Ovary (tissue), 9 donors: Measurements from ENCODE around the gene TRA2A. TPM values are rescaled to one million over a fixed set of nuclear protein-coding genes. Genes with fewer than 3 reads are reported as not detected.
A peak's percentile ranks its signal among the peaks of the same experiment; 100 is the strongest.

ENCODE experiments used
- DNase-seq, 5 donors: peaks; one replicate each; pipeline ENCODE4 v3.0.0-alpha.2; 2019 to 2020
- H3K27ac ChIP-seq, 2 donors: fragments of 200-600 bp; one replicate each; pipeline versions ENCODE4 v1.5.1 to v1.8.0; 2019 to 2022
- H3K27me3 ChIP-seq: fragments of 200-600 bp; one replicate; pipeline ENCODE4 v1.8.0; 2022
- H3K36me3 ChIP-seq: fragments of 200-600 bp; sonication (generic); one replicate; pipeline ENCODE4 v1.5.1; 2019
- H3K4me1 ChIP-seq: one replicate; pipeline ENCODE4 v1.8.1; 2013; ENCODE audit warnings: mild to moderate bottlenecking, moderate library complexity; ENCODE audit not compliant: insufficient read depth
- H3K4me3 ChIP-seq: fragments of 200-600 bp; sonication (generic); one replicate; pipeline ENCODE4 v1.5.1; 2017
- H3K9me3 ChIP-seq, 2 donors: fragments of 200-600 bp in 1 of 2; sonication (generic) in 1 of 2; one replicate each; pipeline versions ENCODE4 v1.5.1 to v1.8.1; 2013 to 2019; ENCODE audit warnings: mild to moderate bottlenecking in 1 of 2, moderate library complexity in 1 of 2
- EP300 ChIP-seq: sonication (generic); formaldehyde crosslinking; IDR thresholded peaks from one replicate; pipeline ENCODE4 v1.6.1; 2017; ENCODE audit warnings: antibody characterized with exemption
- POLR2A ChIP-seq: fragments of 450-650 bp; IDR thresholded peaks from one replicate; pipeline ENCODE4 v1.6.1; 2017; ENCODE audit warnings: antibody characterized with exemption, mild to moderate bottlenecking, moderate library complexity
- WGBS, 3 donors: extraction: QIAGEN DNeasy Blood & Tissue Kit in 1 of 3; methylation state at CpG; one replicate each; pipeline versions ENCODE4 v1.1.5 to v1.1.7; 2013 to 2017; 5-methylcytosine and 5-hydroxymethylcytosine counted together
- intact Hi-C, 4 donors: fragments of 100-400 bp; cut with DNase I; formaldehyde crosslinking; loops; one replicate each; pipeline versions ENCODE4 v1.11.0 to v1.15.1; 2022 to 2023
- polyA plus RNA-seq, 2 donors: library from polyadenylated mRNA; stranded (reverse); fragments of 200-250 nt in 1 of 2; fragments of 350-450 nt in 1 of 2; fragmentation: Illumina TruSeq in 1 of 2; extraction: RNeasy Lipid Tissue Mini Kit (QIAGEN cat#74804) in 1 of 2; gene quantifications; one replicate each; pipeline ENCODE4 v1.2.3, GENCODE V29; 2013 to 2014
- total RNA-seq, 7 donors: library from RNA; depleted of rRNA in 2 of 7; stranded (reverse); fragments of >200 nt in 2 of 7; fragmentation: NEBNext Ultra II Directional in 3 of 7; extraction: Animal tissue kit (Norgen Biotek cat#: 25700) in 3 of 7; gene quantifications; one replicate each; pipeline versions ENCODE4 v1.1.0 to v1.2.4, GENCODE V29; 2016 to 2023
- TF ChIP-seq, protein P1 (sequence below), 3 donors: fragments of 450-650 bp in 2 of 3; fragments of 200-600 bp in 1 of 3; IDR thresholded peaks; one replicate each; pipeline versions ENCODE4 v1.5.1 to v1.8.0; 2016 to 2022; ENCODE audit warnings: antibody characterized with exemption in 3 of 3, mild to moderate bottlenecking in 1 of 3
- donor health status: DM: no; HTN: no; CAD: no; lungs with moderate emphysema.
- donor health status: DM: no; HTN: no; CAD: no.
- donor health status: Bipolar disorder and iron deficiency.
- donor health status: DM: yes; HTN: yes; CAD: no.
- donor health status: DM: no; HTN: no; CAD: no.
- donor health status: DM: yes; HTN: yes; CAD: no.

Gene TRA2A
- total and polyA plus RNA-seq, 9 donors, result 54.1 to 97.2 (median 76.6) TPM

DNA sequence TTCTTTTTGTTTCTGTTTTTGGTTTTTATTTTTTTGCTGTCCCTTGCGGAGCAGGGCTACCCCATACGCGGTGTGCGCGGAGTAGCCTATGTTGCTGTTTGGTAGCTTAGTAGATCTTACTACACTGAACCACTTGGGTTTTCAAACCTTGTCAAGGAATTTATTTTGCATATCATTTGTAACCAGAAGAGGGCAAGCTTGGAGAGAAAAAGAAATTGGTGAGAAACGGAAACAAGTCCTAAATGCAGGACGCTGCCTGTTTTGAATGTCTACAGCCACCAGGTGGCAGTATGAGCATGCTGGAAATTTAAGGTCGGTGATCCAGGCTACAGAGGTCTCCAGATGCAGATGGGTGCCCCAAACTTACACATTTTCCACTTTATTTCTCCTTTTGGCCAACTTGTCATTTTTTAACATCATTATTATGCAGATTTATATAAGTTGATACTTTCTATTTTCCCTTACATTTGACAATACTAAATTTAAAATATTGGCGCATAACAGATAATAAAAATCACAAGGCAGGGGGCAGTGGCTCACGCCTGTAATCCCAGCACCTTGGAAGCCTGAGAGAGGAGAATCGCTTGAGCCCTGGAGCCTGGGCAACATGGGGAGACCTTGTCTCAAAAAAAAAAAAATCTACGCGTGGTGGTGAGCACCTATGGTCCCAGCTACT lies 15.3 kb upstream of the TRA2A start:
- no peak overlapping the region for H3K27ac ChIP-seq
- WGBS, 3 donors, result 22 to 32% (median 25%) methylated on average over 13 of the region's 13 CpGs
- intact Hi-C loops, result loop anchor here in 2 of 4 donors (5.0 to 10.0 kb wide), 2 partner anchors 165 to 282 kb away; partner anchors contain the start of gene STK31 (in 1 of the 2)
- H3K27me3 ChIP-seq, result no peaks in the 10 kb centered on the region
- TF ChIP-seq, protein P1, sequence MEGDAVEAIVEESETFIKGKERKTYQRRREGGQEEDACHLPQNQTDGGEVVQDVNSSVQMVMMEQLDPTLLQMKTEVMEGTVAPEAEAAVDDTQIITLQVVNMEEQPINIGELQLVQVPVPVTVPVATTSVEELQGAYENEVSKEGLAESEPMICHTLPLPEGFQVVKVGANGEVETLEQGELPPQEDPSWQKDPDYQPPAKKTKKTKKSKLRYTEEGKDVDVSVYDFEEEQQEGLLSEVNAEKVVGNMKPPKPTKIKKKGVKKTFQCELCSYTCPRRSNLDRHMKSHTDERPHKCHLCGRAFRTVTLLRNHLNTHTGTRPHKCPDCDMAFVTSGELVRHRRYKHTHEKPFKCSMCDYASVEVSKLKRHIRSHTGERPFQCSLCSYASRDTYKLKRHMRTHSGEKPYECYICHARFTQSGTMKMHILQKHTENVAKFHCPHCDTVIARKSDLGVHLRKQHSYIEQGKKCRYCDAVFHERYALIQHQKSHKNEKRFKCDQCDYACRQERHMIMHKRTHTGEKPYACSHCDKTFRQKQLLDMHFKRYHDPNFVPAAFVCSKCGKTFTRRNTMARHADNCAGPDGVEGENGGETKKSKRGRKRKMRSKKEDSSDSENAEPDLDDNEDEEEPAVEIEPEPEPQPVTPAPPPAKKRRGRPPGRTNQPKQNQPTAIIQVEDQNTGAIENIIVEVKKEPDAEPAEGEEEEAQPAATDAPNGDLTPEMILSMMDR (IDR thresholded peaks at IDR 0.05), result peak; percentile 85 to 92 (median 91)
- TF ChIP-seq EP300 (no peak), POLR2A (no peak)
- H3K36me3 ChIP-seq, result no peaks in the 10 kb centered on the region
- DNase-seq, result peak; percentile 64 to 83 (median 79)
- H3K9me3 ChIP-seq, result no peaks in the 10 kb centered on the region
- no peaks in the 10 kb centered on the region for H3K4me1 ChIP-seq
- no peak overlapping the region for H3K4me3 ChIP-seq

DNA sequence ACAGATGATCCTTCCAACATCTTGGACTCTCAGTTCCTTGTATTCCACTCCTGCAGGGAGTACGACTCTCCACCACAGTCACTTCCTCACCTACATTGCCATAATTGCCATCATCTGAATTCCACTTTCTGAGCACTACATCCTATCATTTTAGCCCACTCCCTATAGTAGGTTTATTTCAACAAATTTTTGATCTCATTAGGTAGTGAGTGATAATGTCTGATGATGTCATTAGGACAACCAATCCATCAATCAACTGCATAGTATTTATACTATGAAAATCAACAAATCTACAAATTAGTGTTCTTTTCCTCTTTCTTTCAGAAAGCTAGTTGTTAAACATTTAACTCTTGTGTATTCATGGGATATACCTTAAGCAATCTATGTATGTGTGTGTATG lies 13.7 kb upstream of the TRA2A start:
- DNase-seq, result no peak

DNA sequence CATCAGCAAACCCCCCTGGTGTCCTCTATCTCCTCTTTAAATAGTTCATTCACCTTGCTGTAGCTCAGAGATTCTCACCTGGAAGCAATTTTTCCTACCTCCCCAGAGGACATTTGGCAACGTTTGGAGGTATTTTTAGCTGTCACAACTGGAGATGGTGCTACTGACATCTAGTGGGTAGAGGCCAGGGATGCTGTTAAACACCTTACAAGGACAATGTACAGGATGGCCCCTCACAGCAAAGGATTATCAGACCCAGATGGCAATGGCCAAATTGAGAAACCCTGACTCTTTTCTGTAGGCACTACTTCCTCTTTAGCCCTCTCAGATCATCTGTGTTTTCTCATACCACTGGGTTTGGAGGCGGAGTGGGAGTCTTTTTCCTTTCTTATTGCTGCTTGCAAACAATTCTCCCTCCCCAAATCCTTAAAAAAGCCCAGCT lies 13.2 kb upstream of the TRA2A start:
- H3K9me3 ChIP-seq, result no peaks in the 10 kb centered on the region
- intact Hi-C loops, result loop anchor here in 2 of 4 donors (5.0 to 10.0 kb wide), 2 partner anchors 167 to 280 kb away; partner anchors contain the start of gene STK31 (in 1 of the 2)
- 10 to 11% (median 11%) methylated on average over 2 of the region's 2 CpGs for WGBS, 3 donors

More for the DNA sequence above, 13.7 kb upstream of the TRA2A start:
- Histone ChIP-seq H3K27me3 (no peaks in the 10 kb centered on the region), H3K36me3 (no peaks in the 10 kb centered on the region), H3K27ac (no peak overlapping the region), H3K9me3 (no peaks in the 10 kb centered on the region), H3K4me1 (no peaks in the 10 kb centered on the region), H3K4me3 (no peak overlapping the region)
- intact Hi-C loops, result loop anchor here in 2 of 4 donors (5.0 to 10.0 kb wide), 2 partner anchors 167 to 281 kb away; partner anchors contain the start of gene STK31 (in 1 of the 2)
- WGBS, 3 donors, result 51 to 56% (median 53%) methylated on average over 1 of the region's 1 CpG
- no peak for TF ChIP-seq POLR2A
- TF ChIP-seq, protein P1 (IDR thresholded peaks at IDR 0.05), result no peak
- TF ChIP-seq EP300, result no peak

DNA sequence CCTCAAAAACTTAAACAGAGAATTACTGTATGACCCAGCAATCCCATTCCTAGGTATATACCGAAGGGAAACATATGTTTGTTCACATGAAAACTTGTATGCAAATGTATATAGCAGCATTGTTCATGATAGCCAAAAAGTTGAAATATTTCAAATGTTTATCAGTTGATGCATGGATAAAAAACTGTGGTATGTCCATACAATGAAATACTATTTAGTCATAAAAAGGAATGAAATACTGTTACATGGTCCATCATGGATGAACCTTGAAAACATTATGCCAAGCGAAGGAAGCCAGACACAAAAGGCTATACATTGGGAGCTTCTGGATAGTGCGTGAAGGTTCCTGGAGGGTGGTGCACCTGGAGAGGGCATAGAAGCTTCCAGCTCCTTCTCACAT lies 11.0 kb upstream of the TRA2A start:
- Histone ChIP-seq H3K27me3 (no peaks in the 10 kb centered on the region), H3K4me3 (no peak overlapping the region), H3K27ac (no peak overlapping the region), H3K9me3 (no peaks in the 10 kb centered on the region), H3K36me3 (no peaks in the 10 kb centered on the region), H3K4me1 (no peaks in the 10 kb centered on the region)
- no peak for DNase-seq
- TF ChIP-seq POLR2A (no peak), EP300 (no peak)
- TF ChIP-seq, protein P1 (IDR thresholded peaks at IDR 0.05), result no peak
- 96 to 98% (median 97%) methylated on average over 3 of the region's 3 CpGs for WGBS, 3 donors
- intact Hi-C loops, result loop anchor here in 1 of 4 donors (10.0 kb wide), 1 partner anchor 278 kb away; no protein-coding TSS in a partner anchor

More for the DNA sequence above, 13.2 kb upstream of the TRA2A start:
- no peak for DNase-seq
- Histone ChIP-seq H3K4me3 (no peak overlapping the region), H3K27ac (no peak overlapping the region), H3K36me3 (no peaks in the 10 kb centered on the region), H3K27me3 (no peaks in the 10 kb centered on the region), H3K4me1 (no peaks in the 10 kb centered on the region)
- TF ChIP-seq, protein P1 (IDR thresholded peaks at IDR 0.05), result no peak
